GM11168 (cell line): Measurements from ENCODE around the gene TTLL4.
"Not testable (repeated sequence)": the region's sequence is repeated elsewhere in the genome, so short reads cannot be mapped to it uniquely, and the experiment has no call there.

Experiments used
- in situ Hi-C: fragments of 300-500 bp; cut with MboI; formaldehyde crosslinking; loops from one replicate; pipeline ENCODE4 v1.12.0; 2022; ENCODE audit warnings: low sequenced_read_pairs; ENCODE audit not compliant: unreplicated experiment

TTLL4 gene

GRCh38 chr2:218734190-218734975 lies 23.7 kb downstream of the TTLL4 start:
- in situ Hi-C loops, result no loop called here

GRCh38 chr2:218736531-218736930 lies 25.9 kb downstream of the TTLL4 start:
- in situ Hi-C loops, result no loop called here

- in situ Hi-C loops, result no loop called here
Measured at GRCh38 chr2:218743068-218743467, 32.4 kb downstream of the TTLL4 start.

GRCh38 chr2:218744615-218745014 lies 34.0 kb downstream of the TTLL4 start:
- in situ Hi-C loops, result no loop called here

- in situ Hi-C loops, result no loop called here
Measured at GRCh38 chr2:218745160-218745558, 34.5 kb downstream of the TTLL4 start.

- in situ Hi-C loops, result no loop called here
Measured at GRCh38 chr2:218745559-218746469, 35.2 kb downstream of the TTLL4 start.

- in situ Hi-C loops, result no loop called here
Measured at GRCh38 chr2:218746470-218746795, 35.8 kb downstream of the TTLL4 start.

- in situ Hi-C loops, result no loop called here
Measured at GRCh38 chr2:218746960-218747359, 36.3 kb downstream of the TTLL4 start.

- in situ Hi-C loops, result no loop called here
Measured at GRCh38 chr2:218748741-218749441, 38.3 kb downstream of the TTLL4 start.

- in situ Hi-C loops, result no loop called here
Measured at GRCh38 chr2:218754201-218754600, 43.6 kb downstream of the TTLL4 start.

GRCh38 chr2:218754781-218755180 lies 44.1 kb downstream of the TTLL4 start:
- in situ Hi-C loops, result no loop called here

- in situ Hi-C loops, result no loop called here
Measured at GRCh38 chr2:218755198-218755566, 44.5 kb downstream of the TTLL4 start.

- in situ Hi-C loops, result no loop called here
Measured at GRCh38 chr2:218755567-218756404, 45.2 kb downstream of the TTLL4 start.

- in situ Hi-C loops, result no loop called here
Measured at GRCh38 chr2:218756599-218757377, 46.2 kb downstream of the TTLL4 start.

- in situ Hi-C loops, result no loop called here
Measured at GRCh38 chr2:218761795-218762194, 51.2 kb downstream of the TTLL4 start.

- in situ Hi-C loops, result not testable (repeated sequence)
Measured at GRCh38 chr2:218772759-218773158, 62.1 kb downstream of the TTLL4 start.

- in situ Hi-C loops, result no loop called here
Measured at GRCh38 chr2:218773881-218774280, 63.2 kb downstream of the TTLL4 start.

GRCh38 chr2:218776488-218776887 lies 65.9 kb downstream of the TTLL4 start:
- in situ Hi-C loops, result no loop called here

GRCh38 chr2:218777276-218777990 lies 66.8 kb downstream of the TTLL4 start:
- in situ Hi-C loops, result no loop called here
